HG03064 (cell line): ENCODE measurements around the gene NYNRIN.

Experiments used
- ATAC-seq: cut with Tn5 transposase; IDR thresholded peaks from one replicate; pipeline ENCODE4 v1.9.1; 2021; ENCODE audit warnings: low read depth; ENCODE audit not compliant: unreplicated experiment

NYNRIN gene

DNA sequence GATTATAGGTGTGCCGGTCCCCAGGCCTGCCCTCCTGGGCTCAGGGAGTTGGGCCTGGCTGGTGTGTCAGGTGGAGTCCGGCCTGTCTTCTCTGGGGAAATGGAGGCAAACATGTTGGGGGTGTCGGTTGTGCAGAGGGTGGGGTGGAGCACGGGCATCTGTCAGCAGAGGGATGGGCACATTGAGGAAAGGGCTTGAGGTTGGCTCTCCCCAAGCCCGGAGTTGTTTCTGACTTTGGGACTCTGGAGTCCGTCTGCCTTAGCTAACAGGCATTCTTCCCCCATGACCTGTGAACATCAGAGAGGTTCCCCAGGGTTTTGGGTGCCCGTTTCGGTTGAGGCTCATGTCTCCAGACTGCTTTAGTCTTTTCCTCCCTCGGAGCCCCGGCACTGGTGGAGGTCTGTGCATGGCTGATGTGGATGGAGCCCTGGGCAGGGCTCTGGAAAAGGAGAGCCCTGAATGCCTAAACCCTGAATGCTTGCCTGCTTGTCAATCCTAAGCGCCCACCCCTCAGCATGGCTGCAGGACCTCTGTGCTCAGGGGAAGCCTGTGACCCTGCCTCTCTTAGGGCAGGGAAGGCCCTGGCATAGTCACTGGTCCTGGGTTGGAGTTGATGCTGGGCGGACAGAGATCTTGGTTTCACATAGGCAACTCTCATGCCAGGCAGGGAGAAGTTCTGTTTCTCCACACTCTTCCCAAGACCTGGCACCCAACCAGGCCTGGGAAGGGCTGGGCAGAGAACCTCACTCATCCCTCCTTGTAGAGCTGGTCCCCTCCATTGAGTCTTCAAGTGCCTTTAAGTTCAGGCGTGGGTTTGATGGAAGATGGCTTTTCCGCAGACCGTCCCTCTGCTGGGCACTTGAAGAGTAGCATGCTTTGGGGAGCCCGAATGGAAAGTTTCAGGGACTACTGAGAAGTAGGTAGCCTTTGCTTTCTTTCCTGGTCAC, 12.9 kb downstream of the NYNRIN start:
- no peak for ATAC-seq

- no peak for ATAC-seq
These were observed 15.3 kb downstream of the NYNRIN start for GRCh38 chr14:24414077-24414476.

- no peak for ATAC-seq
These were observed 16.1 kb downstream of the NYNRIN start for GRCh38 chr14:24414732-24415420.

DNA sequence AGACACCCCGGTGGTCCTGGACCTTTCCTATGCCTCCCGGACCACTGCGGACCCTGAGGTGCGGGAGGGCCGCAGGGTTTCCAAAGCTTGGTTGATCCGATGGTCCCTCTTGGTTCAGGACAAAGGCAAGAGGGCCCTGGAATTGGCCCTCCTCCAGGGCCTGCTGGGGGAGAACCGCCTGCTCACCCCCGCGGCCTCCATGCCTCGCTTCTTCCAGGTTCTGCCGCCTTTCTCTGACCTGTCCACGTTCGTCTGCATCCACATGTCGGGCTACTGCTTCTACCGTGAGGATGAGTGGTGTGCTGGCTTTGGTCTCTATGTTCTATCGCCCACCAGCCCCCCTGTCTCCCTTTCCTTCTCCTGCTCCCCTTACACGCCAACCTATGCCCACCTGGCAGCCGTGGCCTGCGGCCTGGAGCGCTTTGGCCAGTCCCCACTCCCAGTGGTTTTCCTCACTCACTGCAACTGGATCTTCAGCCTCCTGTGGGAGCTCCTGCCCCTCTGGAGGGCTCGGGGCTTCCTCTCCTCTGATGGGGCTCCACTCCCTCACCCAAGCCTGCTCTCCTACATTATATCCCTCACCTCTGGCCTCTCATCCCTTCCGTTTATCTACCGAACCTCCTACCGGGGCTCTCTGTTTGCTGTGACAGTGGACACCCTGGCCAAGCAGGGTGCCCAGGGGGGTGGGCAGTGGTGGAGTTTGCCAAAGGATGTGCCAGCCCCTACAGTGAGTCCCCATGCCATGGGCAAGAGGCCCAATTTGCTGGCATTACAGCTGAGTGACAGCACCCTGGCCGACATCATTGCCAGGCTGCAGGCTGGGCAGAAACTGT, 16.8 kb downstream of the NYNRIN start:
- no peak for ATAC-seq

GRCh38 chr14:24416254-24416931, 17.6 kb downstream of the NYNRIN start:
- ATAC-seq: no peak

GRCh38 chr14:24416932-24417619, 18.3 kb downstream of the NYNRIN start:
- ATAC-seq: no peak

GRCh38 chr14:24417832-24418491, 19.2 kb downstream of the NYNRIN start:
- ATAC-seq: no peak

GRCh38 chr14:24418492-24418873, 19.7 kb downstream of the NYNRIN start:
- ATAC-seq: no peak

DNA sequence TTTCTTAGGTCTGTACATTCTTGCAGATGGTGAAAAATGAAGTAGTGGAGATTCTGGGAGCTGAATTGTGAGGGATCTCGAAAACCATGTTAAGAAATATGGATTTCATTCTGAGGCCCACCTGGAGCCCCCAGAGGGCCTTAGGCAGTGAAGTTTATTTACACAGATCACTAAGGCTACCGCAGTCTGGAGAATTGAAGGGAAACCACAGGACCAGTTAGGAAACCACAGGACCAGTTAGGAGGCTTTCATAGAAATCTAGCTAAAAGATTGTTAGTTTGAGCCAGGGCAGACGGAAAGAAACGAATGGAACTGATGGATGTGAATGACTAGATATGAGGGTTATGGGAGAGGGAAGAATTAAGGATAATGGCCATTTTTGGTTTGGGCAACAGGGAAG, 23.5 kb downstream of the NYNRIN start:
- no peak for ATAC-seq

- no peak for ATAC-seq
These were observed 24.1 kb downstream of the NYNRIN start for GRCh38 chr14:24422694-24423601.

GRCh38 chr14:24425704-24426103, 26.9 kb downstream of the NYNRIN start:
- ATAC-seq: no peak

DNA sequence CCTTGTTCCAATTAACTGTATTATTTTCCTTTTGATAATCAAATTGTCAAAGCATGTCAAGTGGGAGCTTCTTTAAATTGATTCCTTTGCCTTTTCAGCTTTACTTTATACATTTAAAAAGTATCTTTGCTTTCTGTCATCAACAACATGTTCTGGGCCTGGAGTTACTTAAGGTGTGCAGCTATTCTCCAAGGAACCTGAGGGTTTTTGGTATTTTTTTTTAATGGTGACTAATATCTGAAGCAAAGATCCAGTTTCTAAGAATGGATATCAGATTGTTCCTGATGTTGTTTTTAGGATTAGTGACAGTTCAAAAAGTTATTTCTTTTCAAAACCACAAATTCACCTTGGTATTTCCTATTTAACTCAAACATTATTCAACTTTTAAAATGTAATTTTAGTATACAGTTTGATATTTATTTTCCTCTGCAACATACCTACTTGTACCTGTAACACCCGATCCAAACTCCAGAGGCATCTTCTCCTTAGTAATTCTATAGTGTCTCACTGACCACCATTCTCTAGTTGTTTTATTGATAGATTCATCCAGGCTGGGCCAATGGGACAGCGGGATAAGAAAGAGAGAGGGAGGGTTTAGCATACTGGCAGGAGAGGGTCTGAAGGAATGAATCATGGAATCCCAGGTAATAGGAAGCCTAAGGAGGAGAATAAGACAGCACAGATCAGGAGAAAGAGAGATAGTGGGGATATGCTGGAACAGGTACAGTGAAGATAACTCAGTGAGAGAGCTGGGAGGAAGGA, 27.5 kb downstream of the NYNRIN start:
- ATAC-seq: no peak

DNA sequence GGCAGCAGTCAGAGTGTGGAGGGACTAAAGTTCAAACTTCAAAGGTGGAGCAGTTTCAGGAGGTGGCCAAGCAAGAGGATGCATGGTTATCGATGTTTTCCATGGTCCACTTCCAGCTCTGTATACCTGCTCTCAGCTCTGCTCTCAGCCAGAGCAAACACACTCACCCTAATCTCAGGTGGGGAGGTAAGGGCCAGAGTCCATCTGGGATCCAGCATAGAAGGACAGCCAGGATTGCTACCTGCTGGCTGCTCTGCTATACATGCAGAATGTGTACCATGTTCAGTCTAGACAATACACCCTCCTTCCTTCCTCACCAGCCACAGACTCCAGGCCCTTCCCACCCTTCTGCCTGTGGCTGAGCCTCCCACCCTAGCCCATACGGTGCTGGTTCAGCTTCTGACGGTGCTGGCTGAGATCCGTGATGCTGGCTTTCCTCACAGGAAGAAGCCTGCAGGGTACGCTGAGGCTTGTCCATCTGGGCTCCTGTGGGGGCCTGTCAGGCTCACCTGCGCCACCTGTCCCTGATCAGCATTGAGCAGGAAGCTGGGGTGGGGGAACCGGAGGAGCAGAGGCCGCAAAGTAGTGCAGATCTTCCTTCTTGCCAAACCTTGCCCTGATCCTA, 28.2 kb downstream of the NYNRIN start:
- ATAC-seq: no peak

- no peak for ATAC-seq
These were observed 29.0 kb downstream of the NYNRIN start for GRCh38 chr14:24427537-24428508.

DNA sequence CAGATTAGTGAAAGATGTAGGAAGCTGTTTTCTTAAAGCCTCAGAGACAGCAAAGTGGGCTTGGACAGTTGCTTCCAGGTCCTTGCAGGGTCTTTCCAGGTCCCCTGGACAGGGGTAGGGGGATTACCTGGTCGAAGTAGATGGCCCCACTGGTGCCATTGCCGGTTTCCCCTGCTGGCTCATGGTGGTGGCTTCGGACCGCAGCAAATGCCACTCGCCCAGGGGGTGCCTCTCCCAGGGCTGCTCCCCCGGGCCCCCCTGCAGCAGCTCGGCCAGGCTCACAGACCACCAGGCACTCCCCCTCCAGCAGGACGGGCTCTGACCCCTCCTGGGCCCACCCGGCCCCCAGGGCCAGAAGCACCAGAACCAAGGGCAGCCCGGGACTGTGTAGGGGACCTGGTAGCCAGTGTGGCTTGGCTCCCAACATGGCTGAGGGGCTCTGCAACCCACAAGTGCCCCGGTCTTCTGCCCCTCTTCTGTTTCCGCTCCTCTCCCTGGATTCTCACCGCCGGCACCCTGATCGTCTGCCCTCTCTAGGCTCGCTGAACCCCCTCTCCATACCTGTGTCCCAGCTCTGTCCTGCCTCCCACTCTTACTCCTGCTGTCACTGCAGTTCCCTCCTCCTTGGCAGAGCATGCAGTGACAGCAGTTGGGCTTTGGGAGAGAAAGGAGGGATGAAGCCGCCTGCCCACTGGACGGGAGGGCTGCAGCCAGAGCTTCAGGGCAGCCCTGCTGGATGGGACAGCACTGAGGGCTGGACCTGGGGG, 30.0 kb downstream of the NYNRIN start:
- ATAC-seq: no peak
